HG03280 (cell line): Measurements from ENCODE around the gene TNP1.

Experiments used
- ATAC-seq: cut with Tn5 transposase; IDR thresholded peaks from one replicate; pipeline ENCODE4 v1.9.1; 2021; ENCODE audit warnings: mild to moderate bottlenecking, moderate library complexity; ENCODE audit not compliant: unreplicated experiment

Gene TNP1

DNA sequence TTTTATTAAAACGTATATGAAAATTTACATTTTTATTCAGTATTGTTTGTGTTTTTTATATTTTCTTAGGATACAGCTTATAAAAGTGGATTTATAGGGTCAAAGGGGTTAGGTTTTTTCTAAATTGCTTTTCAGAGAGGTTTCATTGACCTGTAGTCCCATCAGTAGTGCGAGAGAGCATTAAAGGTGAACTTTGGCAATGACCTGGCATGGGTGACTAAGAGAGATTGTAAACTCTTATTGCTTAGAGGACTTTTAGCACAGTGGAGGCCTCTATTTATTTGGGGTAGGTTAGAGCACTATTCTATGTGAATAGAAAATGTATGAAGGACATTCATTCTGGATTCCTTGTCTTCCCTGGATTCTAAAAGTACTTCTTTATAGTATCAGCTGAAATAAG, 16.0 kb upstream of the TNP1 start:
- ATAC-seq, result no peak

DNA sequence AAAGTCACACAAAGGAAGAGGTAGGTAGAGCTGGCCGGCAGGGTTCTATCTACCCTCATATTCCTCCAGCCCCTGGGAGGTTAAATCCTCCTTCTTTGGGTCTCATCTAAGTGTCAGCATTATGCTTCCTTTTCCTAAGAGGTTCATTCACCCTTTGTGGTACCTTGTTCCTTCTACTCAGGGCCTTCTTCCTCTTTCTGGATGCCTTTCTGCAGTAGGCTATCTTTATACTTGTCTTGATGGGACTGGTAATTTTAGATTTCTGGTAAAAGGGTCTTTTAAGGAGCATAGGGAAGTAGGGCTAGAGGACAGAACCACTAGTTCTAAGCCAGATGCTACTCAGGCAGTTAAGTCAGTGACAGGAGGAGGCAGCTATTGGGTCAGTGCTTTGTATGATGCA, 13.7 kb upstream of the TNP1 start:
- ATAC-seq, result no peak

DNA sequence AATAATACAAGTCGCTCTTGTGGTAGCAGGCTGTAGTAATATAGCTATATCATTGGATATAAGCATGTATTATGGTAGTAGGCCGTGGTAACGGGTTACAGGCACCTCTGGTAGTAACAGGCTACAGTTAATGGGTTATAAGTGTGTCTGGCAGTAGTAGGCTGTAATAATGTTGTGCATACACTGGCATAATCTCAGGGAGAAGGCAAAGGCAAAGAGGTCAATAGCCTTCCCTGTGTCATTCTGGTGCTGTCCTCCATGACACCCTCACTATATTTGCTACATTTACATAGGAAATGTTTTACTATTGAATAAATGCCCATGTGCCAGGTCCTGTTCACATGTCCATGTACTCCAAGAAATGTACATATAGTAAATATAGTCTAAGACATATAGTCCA, 12.8 kb upstream of the TNP1 start:
- ATAC-seq, result no peak

DNA sequence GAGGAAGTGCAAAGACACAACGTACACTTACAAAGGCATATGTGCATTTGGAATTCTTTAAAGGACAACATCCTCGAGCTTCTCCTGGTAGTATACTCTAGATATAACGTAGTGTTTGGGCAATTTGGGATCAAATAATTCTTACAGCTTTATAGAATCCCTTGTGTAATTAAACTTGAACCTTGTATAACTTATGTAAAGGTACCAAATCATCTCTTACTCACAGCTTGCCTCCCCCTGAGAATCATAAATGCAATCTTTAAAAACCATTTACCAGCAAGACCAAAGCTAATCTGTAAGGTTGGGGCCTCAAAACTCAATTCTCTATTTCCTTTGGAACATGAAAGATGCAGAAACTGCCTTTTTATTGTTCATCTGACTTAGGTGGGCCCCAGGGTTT, 12.2 kb upstream of the TNP1 start:
- no peak for ATAC-seq

DNA sequence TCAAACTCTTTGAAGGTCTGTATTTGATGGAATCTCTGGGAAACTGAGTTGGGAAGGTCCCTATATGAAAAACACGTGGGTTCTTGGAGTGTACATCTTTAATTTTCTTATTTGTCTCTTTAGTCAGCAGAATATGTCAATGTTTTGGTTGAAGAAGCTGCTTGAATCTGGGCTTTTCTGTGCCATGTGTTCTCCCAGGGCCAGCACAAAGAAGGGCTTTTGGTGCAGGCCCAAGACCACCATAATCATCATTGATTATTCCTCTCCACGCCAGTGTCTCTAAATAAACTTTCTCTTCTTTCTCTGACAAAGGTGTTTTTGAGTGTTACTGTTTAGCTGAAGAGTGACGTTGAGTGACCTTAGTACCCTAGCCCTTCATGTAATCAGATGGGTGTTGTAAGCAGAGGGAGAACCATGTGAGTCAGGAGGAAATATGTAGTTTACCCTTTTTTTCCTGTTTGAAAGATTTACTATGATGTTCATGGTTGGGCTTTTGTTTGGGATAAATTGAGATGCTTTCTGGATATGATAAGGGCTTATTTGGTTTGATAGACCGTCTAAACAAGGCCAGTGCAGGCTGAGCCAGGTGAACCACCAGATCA, 11.6 kb upstream of the TNP1 start:
- ATAC-seq, result no peak

DNA sequence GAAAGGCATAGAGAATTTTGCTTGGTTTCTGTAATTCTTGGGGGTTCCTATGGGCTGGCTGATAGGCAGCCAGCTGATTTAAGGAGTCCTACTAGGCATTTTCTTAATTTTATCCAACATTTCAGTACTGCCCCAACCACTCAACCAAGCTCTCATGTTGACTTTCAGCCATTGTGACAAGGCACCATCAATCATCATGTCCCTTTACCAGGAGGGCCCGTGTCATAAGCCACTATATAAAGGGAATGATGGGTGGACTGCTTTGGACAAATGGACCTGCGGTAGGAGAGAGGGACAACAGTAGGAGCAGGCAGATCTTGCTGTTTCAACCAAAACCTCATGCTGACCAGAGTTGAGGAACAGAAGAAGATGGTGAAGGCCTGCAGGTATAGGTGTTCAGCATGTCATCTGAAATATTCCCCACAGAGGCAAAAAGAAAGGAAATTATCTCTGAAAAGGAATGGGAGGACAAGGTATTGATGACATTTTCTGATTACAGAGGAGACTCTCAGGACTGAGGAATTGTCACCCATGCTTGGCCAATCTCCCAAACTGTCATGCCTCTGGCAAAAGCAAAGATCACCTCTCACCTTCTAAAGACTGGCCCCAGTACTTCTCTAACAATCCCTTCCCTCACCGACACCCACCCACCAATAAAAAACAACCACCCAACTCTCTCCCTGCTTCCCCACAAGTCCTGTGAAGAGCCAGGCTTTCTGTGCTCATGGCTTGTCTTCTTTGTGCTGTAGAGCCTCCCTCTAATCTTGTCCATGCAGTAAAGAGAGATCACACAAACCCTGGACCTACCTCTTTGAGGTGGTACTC, 10.9 kb upstream of the TNP1 start:
- ATAC-seq, result no peak

DNA sequence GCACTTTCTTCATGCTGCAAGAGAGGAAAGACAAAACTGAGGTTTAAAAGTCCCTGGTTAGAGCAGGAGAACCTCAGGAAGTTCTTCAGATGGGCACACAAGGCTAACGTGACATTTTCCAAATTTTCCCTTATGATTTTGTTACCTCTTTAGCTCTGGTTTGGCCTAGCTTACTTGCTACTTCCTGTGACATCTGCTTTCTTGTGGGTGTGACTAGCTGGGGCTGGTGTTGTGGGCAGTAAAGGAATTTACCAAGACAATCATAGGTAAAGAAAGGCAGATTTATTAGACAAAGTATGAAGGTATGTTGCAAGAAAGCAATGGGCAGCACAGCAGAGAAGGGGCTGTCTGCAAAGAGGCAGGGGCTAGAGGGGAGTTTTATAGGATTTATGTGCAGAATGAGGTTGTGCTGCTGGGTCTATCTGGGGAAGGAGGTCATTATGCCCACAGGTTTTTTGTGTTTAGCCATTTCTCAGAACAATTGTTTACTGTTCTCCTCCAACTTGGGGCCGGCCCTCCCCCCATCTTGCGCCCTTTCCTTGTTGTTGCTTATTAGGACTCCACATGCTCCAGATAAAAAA, 6.7 kb upstream of the TNP1 start:
- no peak for ATAC-seq

DNA sequence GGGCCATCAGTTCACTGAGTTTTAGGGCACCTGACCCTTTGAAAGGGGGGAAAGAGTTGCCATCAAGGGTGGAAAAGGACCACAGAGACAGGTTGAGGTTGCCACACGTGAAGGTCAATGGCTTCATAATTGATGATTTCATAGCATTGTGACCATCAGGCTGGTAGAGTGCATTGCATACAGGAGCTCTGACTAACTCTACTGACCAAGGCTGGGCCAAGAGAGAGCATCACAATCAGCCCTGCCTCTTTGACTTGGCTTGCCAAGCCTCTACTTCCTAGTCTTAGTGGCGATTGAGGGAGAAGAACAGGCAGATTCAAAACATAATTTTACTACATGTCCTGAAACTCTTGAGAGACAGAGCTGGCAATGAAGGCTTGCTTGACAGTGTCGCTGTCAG, 5.8 kb upstream of the TNP1 start:
- no peak for ATAC-seq

DNA sequence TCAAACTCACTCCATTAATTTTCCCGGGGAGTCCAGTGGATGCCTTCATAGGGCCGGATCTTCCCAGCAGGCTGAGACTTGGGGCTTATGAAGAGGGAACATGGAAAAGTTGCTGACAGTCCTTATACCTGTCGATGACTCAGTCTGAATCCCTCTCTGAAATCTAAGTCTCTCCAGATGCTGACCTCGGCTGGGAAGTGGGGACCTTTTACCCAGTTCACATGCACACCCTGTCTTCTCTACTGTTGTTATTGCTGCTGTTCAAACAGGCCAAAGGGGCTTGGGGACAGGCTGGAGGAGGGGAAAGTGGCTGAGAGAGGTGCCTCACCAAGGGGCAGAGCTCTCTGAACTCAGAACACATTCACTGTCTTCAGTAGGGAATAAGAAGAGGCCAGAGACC, 4.1 kb upstream of the TNP1 start:
- ATAC-seq, result no peak

DNA sequence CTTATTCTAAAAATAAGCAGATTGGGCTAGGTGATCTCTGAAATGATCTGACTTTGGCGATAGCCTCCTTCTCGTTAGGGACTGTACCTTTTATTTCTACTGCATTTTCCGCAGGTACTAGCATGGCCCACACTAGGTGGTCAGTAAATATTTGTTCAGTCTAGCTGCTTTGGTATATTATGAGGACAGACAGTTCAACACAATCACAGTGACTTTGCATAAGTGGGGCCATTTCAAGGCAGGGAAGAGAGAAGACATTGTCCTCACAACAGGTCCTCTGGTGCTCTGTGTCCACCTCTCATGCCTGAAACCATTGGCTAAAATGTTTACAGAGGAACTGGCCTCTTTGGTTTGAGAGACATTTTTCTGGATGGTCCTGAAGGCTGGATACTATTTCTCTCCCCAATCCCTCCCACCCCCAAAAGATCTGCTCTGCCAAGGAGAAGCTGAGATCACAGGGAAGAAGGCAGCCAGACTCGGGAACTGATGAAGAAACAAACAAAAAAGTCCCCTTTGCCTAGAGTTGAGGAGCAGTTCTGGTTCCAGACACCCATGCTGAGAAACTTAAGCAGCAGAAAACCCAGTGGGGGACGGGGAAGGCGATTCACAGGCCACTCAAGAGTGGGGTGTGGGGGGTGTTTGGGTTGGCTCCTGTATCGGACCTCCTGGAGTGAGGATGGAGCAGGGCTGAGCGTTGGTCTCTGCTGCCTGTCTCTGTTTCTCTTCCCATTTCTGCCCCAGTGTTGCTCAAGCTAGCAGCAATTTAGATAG, 2.9 kb upstream of the TNP1 start:
- no peak for ATAC-seq

DNA sequence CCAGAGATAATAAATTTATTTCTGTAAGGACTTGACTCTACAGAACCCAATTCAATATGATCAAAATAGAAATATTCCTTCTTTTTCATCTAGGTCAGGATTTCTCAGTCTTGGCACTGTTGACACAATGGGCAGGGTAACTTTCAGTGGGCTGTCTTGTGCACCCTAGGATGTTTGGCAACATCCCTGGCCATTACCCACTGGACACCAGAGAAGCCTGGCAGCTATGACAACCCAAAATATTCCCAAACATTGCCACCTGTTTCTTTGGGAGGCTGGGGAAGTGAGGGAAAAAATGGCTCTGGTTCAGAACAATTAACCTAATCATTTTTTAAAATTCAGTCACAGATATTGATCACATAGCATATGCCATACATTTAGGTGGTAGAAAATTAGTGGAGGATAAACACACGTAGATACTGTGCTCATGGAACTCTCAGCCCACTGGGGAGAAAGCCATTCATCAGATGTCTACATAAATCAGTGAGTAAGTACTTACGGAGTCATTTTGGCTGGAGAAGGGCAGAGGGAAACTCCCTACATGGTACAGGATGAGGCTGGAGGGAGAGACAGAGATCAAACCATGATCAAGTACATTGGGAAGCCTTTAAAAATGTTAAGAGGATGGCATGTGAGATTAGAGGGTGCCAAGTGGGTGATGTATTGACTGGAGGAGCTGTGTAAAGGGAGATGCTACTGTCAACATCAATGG, 718 bp upstream of the TNP1 start:
- no peak for ATAC-seq

DNA sequence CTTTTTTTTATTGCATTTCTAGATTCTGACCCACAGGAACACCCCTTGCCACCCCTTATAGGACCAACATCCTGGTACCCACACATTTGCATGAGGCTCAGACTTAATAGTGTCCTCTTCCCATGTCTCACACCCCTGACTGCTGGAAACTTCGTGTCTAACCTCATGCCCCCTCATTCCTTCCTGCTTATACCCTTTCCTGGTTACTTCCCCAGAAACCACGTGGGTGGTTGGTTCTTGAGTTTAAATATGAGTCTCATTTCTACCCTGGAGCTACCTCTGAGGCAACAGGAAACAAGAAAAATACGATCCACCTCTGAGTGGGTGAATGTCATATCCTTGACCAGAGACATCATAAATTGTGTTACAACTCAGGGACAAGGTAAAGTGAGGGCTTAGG, 1.6 kb downstream of the TNP1 start:
- no peak for ATAC-seq

DNA sequence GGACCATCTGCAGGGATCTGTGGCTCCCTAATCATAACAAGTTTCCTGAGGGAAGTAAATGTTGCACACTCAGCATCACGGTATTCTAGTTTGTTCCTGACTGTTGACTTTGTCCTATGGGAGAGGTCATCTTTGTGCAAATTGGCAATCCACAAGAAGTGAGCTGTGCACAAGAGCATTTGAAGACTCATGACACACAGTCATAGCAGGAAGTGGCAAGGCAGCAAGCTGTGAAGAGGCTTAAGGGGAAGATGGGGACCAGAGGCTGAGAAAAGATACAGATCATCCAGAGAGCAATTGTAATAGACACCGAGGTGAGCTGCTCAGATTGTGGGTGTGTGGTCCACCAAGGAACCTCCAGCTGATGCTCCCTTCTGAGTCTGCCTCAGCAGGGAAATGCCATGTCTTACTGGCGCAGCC, 2.7 kb downstream of the TNP1 start:
- ATAC-seq, result no peak

DNA sequence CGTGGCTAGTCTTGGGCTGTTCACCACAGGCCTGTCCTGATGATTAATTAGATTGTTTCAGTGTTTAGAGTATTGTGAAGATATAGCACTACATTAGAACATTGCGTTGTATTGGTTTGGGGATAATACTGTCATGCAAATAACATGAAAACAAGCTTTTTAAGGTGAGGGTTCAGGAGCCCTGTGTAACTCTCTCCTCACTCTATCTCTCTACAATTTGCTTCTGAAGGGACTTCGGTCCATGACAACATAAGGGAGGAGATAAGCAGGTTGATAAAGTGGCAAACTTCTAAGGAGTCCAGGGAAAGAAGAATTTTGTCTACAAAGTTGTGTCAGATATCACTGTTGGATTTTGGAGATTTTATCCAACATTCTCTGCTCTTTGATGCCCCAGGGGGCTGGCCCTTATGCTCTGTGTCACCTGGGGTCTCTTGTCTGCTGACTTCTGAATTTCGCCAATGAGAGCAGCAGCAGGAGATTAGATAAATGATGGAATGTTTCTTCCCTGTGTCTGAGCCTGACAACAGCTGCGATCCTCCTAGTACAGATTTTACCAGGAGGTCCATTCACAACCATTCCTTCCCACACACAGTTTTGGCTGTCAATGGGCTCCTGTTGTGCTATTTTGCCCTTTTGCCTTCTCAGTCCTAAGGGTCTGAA, 3.3 kb downstream of the TNP1 start:
- ATAC-seq, result no peak

DNA sequence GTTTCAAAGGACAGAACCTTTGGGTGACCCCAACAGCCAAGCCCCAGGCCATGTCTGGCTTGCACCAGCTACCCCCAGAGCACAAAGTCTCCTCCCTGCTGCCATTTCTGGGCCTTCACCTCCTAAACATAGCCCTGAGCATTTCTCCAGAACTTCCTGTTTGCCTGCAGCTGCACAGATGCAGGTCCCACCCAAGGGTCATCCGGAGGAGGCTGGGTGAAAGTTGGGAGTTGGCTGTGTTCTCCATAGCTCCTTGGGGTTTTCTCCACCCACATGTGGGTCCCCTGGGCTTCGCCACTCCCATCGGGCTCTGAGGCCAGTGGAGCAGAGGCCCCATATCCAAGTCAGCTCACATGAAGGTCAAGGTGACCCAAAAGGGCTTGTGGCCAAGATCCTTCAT, 4.3 kb downstream of the TNP1 start:
- ATAC-seq, result no peak

DNA sequence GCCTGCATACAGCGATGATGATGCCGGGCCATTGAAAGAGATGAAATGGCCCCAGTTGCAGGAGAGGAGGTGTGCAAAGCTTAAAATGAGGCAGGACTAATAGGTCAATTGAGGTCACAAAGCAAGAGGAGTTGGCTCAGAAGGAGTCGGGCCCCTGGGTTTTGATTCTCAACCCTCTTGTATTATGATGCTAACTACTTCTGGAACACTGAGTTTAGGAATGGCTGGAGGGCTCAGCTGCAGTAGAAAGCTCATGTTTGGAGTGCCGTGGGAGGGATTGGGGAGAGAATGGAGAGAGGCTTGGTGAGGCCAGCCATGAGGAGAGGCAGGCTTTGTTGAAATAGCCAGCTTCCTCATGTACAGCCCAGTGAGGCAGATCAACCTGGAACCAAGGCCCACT, 4.8 kb downstream of the TNP1 start:
- no peak for ATAC-seq

DNA sequence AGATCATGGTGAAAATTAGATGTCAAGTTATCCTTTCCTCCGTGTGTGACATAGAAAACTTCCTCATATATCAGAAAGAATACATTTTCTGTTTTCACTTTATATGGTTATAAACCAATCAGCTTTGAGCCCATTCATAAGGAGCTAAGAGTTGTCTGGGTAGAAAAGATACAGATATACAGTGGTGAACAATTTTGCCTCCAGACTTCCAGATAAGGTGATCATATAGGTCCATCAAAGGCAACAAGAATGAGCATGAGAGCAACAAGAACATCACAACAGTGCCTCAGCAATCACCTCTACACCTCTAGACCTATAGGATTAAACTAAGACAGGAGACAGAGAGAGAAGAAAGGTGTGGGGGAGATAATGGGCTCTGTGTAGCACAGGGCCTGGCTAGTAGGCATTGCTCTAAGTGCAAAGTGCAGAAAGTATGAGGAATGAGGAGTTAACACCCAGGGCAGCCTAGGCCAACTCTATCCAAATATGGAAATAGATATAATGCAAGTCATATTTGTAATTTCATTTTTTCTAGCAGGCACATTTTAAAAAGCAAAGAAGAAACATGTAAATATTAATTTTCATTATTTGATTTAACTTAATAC, 8.3 kb downstream of the TNP1 start:
- ATAC-seq, result no peak

DNA sequence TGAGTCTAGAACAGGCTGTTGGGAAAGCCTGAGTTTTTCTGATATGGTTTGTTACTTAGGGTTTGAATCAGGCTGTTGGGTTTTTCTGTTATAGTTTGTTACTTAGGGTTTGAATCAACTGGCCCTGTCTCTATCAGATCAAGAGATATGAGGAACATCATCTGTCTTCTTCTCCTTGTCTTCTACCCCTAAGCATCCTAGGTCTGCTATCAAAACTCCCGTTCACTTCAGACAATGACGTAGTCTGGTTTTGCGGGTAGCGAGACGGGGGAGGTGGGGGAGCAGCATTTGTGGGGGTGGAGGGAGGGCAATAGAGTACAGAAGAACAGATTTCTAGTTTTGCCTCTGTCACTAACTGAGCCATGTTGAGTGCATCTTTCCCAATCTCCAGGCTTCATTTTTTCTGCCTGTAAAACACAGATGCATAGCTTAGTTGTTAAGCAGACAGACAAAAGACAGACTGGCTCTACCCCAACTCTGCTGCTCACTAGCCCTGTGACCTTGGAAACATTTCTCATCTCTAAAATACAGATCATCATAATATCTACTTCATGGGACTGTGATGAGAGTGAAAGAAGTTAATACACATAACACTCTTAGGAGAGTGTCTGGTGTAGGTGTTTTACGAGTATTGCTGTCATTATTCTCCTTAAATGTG, 9.1 kb downstream of the TNP1 start:
- no peak for ATAC-seq

DNA sequence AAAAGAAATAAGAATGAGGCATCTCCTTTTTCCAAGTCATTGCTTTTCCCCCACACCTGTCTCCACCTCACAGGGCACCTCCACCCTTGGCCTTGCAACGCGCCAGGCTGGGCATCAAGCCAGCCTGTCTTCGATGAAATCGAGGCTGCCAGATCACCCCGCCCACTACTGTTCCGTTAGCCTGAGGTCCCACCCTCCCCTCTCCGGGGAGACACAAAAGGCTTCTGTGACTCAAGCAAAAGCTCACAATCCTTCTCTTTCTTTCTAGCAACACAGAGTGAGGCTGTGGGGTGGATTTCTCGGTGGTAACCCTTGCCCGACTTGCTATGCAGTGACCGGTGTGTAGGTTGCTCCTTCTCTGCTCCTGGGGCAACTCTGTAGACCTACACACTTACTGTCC, 9.9 kb downstream of the TNP1 start:
- no peak for ATAC-seq

DNA sequence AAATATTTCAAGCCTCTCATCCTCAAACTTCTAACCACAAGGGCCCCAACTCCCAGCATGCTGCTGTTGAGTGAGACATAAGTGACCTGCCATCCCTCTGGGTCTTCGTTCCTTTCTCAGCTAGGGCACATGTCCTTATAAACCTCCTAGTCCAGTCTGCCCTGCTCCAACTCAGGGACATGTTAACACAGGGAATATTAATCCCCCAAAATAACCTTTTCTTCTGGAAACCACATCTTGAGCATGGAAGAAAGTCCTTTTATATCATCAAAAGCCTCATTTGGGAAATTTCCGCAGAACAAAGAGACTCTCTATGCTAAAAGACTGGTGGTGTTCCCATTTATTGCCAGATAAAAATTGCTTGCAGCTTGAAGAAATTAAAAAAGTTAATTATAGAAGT, 14.4 kb downstream of the TNP1 start:
- no peak for ATAC-seq
